ENCODE results near the gene ULK3. TPM values are rescaled to one million over a fixed set of nuclear protein-coding genes. Genes with fewer than 3 reads are reported as not detected.
A peak's percentile ranks its signal among the peaks of the same experiment; 100 is the strongest.

The ULK3 gene
- total RNA-seq, 1 donor from 2014 or later: 34.8 TPM

GRCh38 chr15:74791007-74791406 lies 51.9 kb downstream of the ULK3 start:
- Mint-ChIP-seq H3K4me1 (peaks cover 28% of the 10 kb centered on the region), H3K27me3 (ENCODE audit: low read depth) (no peaks in the 10 kb centered on the region), H3K27ac (no peak overlapping the region), H3K9me3 (no peaks in the 10 kb centered on the region), H3K36me3 (no peaks in the 10 kb centered on the region), H3K4me3 (no peak overlapping the region)
- DNase-seq (ENCODE audit: low spot score in 2 of 2, unreplicated experiment in 2 of 2): no peak
- no peak for TF ChIP-seq CTCF (IDR thresholded peaks at IDR 0.05; ENCODE audit: unreplicated experiment)

- no peaks in the 10 kb centered on the region for H3K9me3 Mint-ChIP-seq
- peak overlapping the region; percentile 79 for H3K27ac Mint-ChIP-seq
- peaks cover 28% of the 10 kb centered on the region for H3K4me1 Mint-ChIP-seq
- TF ChIP-seq CTCF (IDR thresholded peaks at IDR 0.05; ENCODE audit: unreplicated experiment): no peak
- no peaks in the 10 kb centered on the region for H3K27me3 Mint-ChIP-seq (ENCODE audit: low read depth)
- no peak for DNase-seq (ENCODE audit: low spot score in 2 of 2, unreplicated experiment in 2 of 2)
- H3K4me3 Mint-ChIP-seq: no peak overlapping the region
- H3K36me3 Mint-ChIP-seq: no peaks in the 10 kb centered on the region
Observed at GRCh38 chr15:74790080-74790916, 52.7 kb downstream of the ULK3 start.

GRCh38 chr15:74789741-74790079 lies 53.2 kb downstream of the ULK3 start:
- Mint-ChIP-seq H3K27me3 (ENCODE audit: low read depth) (no peaks in the 10 kb centered on the region), H3K9me3 (no peaks in the 10 kb centered on the region), H3K27ac (no peak overlapping the region), H3K4me3 (no peak overlapping the region), H3K4me1 (peaks cover 30% of the 10 kb centered on the region), H3K36me3 (no peaks in the 10 kb centered on the region)
- TF ChIP-seq CTCF (IDR thresholded peaks at IDR 0.05; ENCODE audit: unreplicated experiment): no peak
- no peak for DNase-seq (ENCODE audit: low spot score in 2 of 2, unreplicated experiment in 2 of 2)

GRCh38 chr15:74789171-74789631 lies 53.8 kb downstream of the ULK3 start:
- H3K27me3 Mint-ChIP-seq (ENCODE audit: low read depth): no peaks in the 10 kb centered on the region
- DNase-seq (ENCODE audit: low spot score in 2 of 2, unreplicated experiment in 2 of 2): no peak
- H3K27ac Mint-ChIP-seq: no peak overlapping the region
- no peak overlapping the region for H3K4me3 Mint-ChIP-seq
- H3K9me3 Mint-ChIP-seq: no peaks in the 10 kb centered on the region
- TF ChIP-seq CTCF (IDR thresholded peaks at IDR 0.05; ENCODE audit: unreplicated experiment): no peak
- H3K4me1 Mint-ChIP-seq: peaks cover 30% of the 10 kb centered on the region
- no peaks in the 10 kb centered on the region for H3K36me3 Mint-ChIP-seq

GRCh38 chr15:74788683-74789151 lies 54.2 kb downstream of the ULK3 start:
- no peak for DNase-seq (ENCODE audit: low spot score in 2 of 2, unreplicated experiment in 2 of 2)
- TF ChIP-seq CTCF (IDR thresholded peaks at IDR 0.05; ENCODE audit: unreplicated experiment): no peak
- H3K27me3 Mint-ChIP-seq (ENCODE audit: low read depth): no peaks in the 10 kb centered on the region
- no peak overlapping the region for H3K27ac Mint-ChIP-seq
- H3K36me3 Mint-ChIP-seq: no peaks in the 10 kb centered on the region
- H3K9me3 Mint-ChIP-seq: no peaks in the 10 kb centered on the region
- no peak overlapping the region for H3K4me3 Mint-ChIP-seq
- H3K4me1 Mint-ChIP-seq: peaks cover 33% of the 10 kb centered on the region

All from mesothelial cell of epicardium (in vitro differentiated cells).